DLD1 (cell line): ENCODE results near the gene SYNGR3.
"Not testable (repeated sequence)": the region's sequence is repeated elsewhere in the genome, so short reads cannot be mapped to it uniquely, and the experiment has no call there.

Experiments
- in situ Hi-C: cut with HindIII; loops from 2 replicates; pipeline ENCODE4 v1.10.0; 2017; ENCODE audit warnings: low sequenced_read_pairs

SYNGR3 gene, protein sequence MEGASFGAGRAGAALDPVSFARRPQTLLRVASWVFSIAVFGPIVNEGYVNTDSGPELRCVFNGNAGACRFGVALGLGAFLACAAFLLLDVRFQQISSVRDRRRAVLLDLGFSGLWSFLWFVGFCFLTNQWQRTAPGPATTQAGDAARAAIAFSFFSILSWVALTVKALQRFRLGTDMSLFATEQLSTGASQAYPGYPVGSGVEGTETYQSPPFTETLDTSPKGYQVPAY

DNA sequence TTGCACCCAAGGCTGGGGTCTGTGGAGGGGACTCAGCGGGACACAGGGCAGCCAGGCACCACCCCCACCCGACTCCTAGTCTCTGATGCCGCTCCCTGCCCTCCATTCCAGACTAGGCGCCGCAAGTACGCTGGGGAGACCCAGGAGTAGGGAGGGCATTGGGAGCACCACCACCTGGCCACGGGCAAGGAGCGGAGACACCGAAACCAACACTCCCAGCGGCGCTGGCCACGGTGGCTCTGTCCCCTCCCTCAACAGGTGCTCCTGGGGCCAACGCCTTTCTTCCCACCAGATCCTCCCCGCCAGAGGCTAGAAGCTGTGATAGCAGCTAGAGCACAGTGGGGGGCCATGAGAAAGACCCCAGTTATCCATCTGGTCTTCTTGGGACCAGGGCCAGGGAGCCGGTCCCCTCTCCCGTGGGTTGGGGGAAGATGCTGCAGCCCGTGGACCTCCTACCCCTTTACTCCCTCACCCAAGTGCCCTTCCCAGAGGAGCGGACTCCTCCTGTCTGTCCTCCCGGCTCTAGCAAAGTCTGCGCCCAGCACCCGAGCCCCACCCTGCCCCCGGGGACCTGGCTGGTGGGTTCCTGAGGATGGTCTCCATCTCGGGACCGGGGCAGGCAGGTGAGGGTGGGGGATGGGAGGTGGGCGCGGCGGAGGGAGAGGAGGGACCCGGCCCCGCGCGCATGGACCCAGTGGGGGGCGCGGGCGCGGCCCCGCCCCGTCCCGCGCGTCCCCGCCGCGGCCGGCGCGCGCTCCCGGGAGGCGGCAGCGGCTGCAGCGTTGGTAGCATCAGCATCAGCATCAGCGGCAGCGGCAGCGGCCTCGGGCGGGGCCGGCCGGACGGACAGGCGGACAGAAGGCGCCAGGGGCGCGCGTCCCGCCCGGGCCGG, at the start of gene SYNGR3:
TSS of gene SYNGR3 (plus strand) at position 762 of the 892 bp plus-strand sequence. CDS start 133 bp downstream, outside the sequence.
- in situ Hi-C loops = no loop called here

DNA sequence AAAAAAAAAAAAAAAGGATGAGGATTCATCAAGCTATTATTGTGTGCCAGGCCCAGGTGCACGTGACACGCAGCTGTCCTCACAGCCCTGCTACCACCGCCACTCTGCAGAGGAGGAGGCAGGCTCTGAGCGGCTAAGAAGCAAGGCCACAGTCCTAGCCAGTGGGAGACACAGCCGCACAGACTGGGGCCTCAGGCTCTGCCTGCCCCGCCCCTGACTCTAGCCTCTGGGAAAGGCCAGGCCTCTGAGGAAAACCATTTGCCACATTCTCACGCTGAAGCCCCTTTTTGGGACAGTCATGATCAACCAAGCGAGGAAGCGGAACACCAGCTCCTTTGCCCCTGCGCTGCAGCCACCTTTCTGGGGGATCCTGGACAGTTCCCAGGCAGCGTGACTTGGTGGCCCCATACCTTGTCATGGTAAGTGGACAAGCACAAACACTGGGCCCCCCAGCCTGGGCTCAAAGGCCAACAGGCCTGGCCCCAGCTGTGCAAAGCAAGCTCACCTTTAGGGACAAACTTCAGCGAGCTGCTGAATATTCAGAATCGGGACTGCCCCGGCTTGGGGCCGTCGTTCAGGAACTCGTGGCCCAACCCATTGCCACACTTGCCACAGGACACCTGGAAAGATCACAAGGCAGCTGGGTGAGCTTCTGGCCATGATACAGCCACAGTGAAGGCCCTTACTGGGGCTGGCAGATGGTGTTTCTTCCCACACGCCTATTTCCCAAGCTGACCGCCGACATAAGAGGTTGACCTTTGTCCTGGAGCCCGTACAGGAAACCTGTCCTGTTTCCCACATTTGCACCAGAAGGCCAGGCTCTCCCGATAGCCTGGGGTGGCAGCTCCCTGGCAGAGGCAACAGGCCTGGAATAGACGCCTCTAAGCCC, 49.3 kb upstream of the SYNGR3 start:
- in situ Hi-C loops = no loop called here

DNA sequence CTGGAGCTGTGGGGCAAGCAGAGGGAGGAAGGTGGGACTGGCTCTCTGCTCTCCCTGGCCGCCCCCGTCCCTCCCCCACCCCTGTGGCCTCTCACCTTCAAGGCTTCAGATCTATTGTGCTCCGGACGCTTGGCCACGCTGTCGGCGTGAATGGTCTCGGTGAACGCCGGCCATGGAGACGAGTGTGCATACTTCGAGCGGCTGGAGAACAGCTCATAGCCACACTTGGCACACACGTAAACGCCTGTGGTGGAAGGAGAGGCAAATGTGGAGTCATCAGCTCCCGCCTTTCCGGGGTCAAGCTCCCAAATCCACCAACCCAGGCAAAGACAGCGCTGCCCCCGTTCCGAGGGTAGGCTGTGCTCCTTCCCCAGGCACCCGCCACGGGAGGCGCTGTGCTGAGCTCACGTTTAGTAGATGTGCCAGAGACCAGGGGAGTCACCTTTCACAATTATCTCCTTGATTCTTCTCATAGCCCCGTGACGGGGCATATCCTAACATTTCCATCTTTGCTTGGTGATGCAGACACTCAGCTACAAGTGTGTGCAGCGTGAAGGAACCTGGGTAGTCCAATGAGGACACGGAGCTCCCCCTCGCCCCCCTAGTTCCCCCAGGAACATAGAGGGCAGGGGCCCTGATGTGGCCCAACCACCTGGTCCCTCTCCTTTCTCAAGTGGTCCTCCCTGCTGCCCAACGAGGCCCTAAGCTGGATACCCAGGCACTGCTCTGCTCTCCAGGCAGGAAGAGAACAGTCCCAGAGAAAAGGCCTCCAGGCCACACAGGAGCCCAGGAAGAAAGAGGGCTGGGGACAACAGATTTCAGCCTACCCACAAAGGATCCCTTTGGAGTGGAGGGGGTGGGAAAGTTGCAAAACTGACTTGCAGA, 48.4 kb upstream of the SYNGR3 start:
- in situ Hi-C loops = no loop called here

DNA sequence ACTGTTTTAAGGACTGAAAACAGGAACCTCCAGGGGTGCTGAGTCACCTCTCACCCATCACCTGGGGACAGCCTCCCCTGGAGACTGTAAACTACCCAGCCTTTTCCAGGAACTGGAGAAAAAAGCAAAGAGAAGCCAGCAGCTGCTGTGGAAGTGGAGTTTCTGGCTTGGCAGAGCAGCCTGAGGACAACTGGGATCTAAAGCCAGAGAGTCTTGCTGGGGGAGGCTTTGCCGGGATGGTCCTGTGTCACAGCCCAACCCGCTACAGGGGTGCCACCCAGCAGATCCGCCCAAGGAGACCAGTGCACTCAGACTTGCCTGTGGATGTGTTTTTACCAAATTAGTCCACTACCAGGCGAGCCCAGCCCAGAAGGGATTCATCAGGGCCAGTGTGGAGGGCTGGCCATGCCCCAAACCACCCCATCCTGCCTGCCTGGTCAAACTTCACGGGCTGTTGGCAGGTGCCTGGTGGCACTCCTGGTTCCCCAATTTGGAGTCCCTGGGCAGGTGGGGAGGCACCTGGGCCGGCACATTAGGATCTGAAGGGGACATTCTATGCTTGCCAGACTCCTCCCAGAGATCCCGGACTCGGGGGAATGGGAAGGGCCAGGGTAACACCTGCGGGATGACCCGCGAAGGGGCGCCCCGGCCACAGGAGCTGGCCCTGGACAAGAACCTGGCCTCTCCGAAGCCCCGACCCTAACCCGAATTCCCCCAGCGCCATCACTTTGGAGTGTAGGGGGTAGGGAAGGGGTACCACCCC, 47.5 kb upstream of the SYNGR3 start:
- in situ Hi-C loops = no loop called here

DNA sequence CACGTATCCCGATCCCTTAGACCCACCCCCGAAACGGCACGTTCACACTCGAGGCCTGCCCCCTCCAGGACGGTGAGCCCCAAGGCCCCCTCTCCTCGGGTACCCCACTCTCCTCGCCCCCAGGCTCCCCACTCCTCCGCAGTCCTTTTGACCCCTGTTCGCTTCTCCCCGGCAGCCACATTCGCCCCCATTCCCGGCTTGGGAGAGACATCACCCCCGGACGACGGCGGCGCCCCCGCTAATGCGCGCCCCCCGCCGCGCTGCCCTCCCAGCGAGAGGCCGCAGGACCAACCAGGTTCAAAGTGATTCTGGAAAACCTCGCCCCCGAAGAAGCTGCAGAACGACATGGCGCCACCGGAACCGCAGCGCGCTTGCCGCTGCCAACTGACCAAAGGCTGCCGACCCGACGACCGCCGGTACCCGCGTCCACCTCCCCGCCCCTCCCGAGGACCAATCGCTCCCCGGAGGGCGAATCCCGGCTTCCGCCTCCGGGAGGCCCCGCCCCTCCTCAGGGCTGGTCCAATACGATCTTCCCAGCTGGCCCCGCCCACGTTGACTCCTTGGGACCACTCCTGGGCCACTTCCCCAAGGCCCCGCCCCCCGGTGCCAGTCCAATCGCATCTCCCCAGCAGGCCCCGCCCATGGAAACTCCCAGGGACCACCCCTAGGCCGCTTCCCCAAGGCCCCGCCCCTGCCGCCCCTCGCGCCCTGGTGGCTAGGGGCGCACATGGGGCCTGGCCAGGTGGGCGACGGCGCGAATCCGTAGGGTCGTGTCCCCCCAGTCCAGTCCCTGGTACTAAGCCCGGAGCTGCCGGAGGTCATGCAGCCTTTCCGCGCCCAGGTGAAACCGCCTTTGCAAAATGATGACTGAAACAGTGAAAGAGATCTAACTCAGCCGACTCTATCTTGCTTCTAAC, 46.7 kb upstream of the SYNGR3 start, which contains the start of gene MSRB1:
TSS of gene MSRB1 (minus strand) at position 390 of the 917 bp plus-strand sequence. CDS start at position 347, 43 bp downstream.
- in situ Hi-C loops = no loop called here

DNA sequence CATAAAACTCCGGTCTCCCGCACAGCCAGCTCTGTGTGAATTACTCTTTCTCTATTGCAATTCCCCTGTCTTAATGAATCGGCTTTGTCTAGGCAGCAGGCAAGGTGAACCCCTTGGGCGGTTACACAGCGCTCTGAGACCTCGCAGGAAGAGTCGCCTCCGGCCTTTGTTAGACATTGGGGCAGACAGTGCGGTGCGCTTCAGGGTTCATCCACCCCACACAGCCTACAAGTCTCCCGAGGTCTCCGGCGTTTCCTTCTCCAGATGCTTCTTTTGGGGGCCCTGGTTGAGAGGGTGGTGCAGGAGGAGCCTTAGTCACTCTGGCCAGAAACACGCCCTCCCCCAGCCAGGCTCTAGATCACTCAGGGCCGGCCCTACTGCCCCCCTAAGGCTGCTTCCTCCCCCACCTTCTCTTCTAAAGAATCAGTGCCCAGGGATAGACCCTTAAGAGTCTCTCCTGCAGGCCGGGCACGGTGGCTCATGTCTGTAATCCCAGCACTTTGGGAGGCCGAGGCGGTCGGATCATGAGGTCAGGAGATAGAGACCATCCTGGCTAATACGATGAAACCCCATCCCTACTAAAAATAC, 45.1 kb upstream of the SYNGR3 start:
- in situ Hi-C loops = no loop called here

DNA sequence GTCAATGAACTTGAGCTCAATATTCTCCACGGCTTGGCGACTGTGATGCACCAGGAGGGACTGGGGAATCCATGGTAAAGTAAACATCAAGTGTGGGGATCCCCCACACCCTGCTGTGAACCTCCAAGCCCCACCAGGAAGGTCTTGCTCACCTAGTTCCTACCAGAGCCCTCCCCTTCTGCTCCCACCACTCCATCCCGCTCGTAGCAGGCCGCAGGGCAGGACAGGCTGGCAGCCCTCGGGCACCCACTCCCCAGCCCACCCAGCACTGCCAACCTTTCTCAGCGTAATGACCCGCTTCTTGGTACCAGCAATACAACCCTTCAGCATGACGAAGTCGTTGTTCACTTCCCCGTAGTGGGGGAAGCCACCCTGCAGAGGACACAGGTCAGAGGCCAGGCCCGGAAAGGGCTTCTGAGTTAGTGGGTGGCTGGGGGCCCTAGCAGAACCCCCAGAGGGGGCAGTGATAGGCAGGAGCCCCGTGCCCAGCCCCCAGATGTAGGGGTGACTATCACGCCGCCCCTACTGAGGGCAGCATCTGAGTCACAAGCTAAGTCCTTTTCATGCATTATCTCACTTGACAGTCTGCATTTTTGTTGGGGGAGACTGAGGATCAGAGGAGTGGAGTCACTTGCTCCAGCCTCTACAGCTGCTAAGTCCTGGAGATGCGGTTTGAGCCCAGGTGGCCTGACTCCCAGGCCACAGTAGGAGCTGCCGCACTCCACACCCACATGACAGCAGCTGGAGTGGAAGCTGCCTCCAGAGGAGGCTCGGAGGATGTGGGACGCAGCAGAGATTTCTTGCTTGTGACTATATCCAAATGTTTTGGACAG, 44.0 kb upstream of the SYNGR3 start:
- in situ Hi-C loops = no loop called here

DNA sequence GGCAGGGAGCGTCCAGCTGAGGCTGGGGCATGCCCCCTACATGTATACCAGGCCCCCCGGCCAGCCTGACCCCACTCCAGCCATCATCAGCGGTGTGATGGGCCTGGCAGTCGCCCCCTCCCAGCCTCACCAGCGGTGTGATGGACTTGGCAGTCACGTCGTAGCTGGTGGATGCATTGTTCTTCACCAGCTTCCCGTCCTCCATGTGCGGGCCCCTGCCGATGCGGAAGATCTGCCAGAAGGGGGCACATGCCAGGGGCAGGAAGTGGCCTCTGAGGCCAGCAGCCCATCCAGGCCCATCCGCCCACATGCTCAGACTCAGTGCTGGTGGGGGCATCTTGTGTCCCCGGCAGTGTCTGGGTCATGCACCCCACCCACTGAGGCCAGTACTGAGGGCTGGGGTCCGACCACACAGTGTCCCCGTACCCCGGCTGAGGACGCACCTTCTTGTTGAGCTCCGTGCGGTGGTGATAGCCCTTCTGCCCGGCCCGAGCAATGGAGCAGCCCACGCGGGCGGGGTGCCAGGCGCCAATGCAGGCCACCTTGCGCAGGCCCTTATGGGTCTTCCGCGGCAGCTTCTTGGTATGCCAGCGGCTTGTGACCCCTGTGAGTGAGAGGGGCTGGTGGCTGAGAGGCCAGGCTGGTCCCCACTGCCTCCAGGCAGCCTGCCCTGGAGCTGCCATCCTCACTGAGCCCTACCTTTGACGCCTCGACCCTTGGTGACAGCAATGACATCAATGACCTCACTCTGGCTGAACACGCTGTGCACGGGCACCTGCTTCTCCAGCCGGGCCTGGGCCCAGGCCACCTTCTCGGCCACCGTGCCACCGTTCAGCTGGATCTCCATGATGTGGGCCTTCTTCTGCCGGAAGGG, 43.0 kb upstream of the SYNGR3 start:
- in situ Hi-C loops = no loop called here

DNA sequence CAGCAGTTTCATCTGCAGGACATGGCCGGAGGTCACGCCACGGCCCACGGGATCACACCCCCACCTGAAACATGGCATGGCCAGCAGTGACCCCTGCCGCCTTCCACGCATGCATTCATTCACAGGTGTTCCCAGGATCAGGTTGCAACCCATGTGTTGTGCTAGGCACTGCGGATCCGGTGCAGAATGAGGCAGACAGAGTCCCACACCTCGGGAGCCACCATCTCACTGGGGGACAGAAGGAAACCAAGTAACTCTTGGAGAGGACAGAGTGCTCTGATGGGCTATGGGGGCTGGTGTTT, 42.5 kb upstream of the SYNGR3 start:
- in situ Hi-C loops = no loop called here

DNA sequence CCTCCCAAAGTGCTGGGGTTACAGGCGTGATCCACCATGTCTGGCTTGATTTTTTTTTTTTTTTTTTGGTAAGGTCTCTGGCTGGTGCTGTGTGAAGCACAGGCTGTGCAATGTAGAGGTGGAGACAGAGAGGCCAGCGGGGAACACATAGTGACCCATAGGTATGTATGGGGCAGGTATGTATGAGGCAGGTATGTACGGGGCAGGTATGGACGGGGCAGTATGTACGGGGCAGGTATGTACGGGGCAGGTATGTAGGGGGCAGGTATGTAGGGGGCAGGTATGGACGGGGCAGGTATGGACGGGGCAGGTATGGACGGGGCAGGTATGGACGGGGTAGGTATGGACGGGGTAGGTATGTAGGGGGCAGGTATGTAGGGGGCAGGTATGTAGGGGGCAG, 40.3 kb upstream of the SYNGR3 start:
- in situ Hi-C loops = no loop called here

DNA sequence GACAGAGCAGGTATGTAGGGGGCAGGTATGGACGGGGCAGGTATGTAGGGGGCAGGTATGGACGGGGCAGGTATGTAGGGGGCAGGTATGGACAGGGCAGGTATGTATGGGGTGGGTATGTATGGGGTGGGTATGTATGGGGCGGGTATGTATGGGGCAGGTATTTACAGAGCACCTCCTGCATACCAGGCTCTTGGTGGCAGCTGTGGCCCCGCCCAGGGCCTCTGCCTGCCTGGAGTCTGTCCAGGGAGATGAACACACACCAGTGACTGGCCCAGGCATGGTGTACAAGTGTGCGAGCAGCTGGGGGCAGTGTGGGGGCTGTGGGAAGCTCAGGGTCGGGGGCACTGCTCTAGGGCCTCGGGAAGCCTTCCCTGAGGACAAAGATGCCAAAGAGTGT, 39.7 kb upstream of the SYNGR3 start:
- in situ Hi-C loops = no loop called here

DNA sequence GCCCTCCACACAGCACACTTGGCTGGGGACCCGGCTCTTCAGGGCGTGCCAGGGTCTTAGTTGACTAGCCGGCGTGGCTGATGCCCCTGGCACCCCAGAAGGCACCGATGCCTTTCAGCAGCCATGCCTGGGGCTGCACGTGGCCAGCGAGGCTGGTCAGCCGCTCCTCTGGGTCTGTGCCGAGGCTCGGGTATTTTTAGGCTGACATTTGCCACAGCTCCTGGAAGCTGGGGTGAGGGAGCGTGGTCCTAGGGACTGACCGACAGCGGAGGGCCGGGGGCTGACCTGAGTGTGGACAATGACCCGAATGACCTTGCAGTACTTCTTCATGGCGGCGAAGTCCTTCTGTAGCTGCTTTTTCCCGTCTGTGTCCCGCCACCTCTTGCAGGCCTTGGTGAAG, 39.2 kb upstream of the SYNGR3 start:
- in situ Hi-C loops = no loop called here

DNA sequence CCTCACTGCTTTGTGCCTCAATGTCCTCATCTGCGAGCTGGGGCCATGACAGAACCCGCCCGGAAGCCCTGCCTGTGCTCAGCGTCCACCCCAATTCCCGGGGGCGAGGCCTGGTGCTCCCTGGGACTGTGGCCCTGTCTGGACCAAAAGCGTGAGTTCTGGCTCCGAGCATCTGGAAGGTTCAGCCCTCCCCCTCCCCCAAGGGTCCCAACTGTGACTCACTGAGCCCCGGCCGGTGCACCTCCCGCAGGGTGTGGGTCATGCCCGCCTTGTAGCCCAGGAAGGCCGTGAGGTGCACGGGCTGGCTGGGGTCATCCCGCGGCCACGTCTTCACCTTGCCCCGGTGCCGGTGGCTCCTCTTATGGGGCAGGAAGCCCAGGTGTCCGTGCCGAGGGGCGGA, 36.0 kb upstream of the SYNGR3 start:
- in situ Hi-C loops = no loop called here

DNA sequence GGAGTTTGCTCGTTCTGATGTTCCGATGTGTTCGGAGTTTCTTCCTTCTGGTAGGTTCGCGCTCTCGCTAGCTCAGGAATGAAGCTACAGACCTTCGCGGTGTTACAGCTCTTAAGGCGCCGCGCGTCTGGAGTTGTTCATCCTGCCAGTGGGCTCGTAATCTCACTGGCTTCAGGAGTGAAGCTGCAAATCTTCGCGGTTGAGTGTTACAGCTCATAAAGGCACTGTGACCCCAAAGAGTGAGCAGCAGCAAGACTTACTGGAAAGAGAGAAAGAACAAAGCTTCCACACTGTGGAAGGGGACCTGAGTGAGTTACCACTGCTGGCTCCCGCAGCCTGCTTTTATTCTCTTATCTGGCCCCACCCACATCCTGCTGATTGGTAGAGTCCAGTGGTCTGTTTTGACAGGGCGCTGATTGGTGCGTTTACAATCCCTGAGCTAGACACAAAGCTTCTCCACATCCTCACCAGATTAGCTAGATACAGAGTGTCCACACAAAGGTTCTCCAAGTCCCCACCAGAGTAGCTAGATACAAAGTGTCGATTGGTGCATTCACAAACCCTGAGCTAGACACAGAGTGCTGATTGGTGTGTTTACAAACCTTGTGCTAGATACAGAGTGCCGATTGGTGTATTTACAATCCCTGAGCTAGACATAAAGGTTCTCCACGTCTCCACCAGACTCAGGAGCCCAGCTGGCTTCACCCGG, 32.2 kb upstream of the SYNGR3 start:
- in situ Hi-C loops = not testable (repeated sequence)

DNA sequence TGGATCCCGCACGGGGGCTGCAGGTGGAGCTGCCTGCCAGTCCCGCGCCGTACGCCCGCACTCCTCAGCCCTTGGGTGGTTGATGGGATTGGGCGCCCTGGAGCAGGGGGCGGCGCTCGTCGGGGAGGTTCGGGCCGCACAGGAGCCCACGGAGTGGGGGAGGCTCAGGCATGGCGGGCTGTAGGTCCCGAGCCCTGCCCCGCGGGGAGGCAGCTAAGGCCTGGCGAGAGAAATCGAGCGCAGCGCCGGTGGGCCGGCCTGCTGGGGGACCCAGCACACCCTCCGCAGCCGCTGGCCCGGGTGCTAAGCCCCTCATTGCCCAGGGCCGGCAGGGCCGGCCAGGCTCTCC, 31.7 kb upstream of the SYNGR3 start:
- in situ Hi-C loops = not testable (repeated sequence)

DNA sequence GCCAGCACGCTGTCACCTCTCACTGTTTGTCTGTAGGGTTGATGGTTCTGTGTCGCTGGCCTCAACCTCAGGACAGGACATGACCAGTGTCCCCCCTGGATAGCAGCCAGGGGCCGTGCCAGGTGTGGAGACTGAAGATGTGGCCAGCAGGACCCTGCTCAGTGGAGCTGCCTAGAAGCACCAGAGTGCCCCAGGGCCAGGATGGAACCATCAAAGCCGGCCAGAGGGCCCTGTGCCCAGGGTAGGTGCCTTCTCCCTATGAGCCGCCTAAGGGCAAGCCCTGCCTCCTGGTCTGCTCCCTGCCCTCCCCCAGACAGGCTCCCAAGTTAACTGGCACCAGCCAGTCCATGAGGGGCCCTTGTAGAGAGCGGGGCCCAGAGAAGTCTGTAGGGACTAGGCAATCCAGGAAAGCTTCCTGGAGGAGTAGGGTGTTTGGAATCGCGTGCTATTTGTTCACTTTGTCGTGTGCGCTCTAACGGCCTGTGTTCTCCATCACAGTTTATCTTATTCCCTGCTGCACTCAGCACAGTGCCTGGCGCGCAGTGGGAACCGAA, 31.0 kb upstream of the SYNGR3 start:
- in situ Hi-C loops = no loop called here
